ENCODE measurements around the gene C9orf43.
"Not testable (repeated sequence)": the region's sequence is repeated elsewhere in the genome, so short reads cannot be mapped to it uniquely, and the experiment has no call there.

C9orf43 gene

GRCh38 chr9:113381909-113382411 is 28.6 kb upstream of the C9orf43 start:
- DNase-seq = no peak

- no peak for DNase-seq
Observed at GRCh38 chr9:113386571-113387393, 23.8 kb upstream of the C9orf43 start.

GRCh38 chr9:113387560-113388230 is 22.9 kb upstream of the C9orf43 start:
- DNase-seq = no peak

GRCh38 chr9:113388833-113389232 is 21.7 kb upstream of the C9orf43 start:
- DNase-seq = no peak

DNA sequence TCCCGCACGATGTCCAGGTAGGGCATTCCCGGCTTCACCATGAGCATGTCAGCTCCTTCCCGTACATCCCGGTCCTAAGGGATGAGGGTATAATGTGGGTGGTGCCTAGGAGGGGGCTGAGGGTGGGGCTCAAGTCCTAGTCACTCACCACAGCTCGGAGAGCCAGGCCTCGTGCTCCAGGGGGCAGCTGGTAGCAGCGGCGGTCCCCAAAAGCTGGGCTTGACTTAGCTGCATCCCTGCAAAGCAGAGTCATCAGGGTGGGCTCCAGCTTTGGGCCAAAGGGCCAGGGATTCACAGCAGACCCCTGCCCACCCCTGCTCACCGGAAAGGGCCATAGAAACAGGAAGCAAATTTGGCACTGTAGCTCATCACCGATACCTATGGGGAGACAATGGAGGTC is 21.1 kb upstream of the C9orf43 start:
- no peak for DNase-seq

DNA sequence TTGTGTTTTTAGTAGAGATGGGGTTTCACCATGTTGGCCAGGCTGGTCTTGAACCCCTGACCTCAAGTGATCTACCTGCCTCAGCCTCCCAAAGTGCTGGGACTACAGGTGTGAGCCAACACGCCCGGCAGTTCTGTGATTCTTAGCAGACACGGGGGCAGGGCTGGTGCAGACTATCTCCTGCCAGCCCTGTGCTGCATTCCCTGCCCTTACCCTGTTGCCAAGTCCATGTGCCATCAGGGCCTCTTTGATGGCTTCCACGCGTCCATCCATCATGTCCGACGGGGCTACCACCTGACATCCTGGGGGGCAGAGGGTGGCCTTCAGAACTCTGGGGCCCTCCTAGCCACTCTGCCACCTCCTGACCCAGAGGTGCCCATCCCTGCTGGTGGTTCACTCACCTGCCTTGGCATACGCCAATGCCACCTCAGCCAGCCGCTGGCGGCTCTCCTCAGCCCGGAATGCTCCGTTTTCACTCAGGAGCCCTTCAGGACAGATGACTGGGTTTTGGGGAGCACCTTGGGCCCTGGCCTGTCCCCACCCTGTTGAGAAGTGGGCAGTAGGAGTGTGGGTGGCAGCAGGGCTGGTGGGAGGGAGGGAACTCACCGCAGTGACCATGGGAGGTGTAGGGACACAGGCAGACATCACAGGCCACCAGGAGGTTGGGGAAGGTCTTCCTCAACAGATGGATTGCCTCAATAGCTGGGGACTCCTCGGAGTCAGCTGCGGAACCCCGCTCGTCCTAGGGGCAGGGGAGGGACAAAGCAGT is 20.2 kb upstream of the C9orf43 start:
- DNase-seq = no peak

DNA sequence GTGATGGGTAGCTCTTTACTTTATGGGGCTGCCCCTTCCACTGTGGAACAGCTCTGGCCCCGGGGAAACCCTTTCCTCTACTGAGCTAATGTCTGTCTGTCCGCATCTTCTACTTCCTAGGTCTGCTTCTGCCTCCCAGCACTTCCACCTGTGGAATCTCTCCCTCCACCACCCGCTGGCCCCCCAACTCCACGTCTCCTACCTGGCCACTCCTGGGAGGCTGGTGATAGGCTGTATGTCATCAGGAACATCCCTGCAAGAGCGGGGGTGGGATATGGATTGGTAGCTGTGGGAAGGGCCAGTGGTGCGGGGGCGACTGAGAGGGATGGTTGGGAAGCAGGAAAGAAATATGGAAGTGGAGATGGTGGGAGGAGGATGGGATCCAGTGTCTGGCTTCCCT is 18.6 kb upstream of the C9orf43 start:
- DNase-seq = no peak

GRCh38 chr9:113393281-113393680 is 17.3 kb upstream of the C9orf43 start:
- no peak for DNase-seq

- DNase-seq = no peak
Observed at GRCh38 chr9:113395000-113395861, 15.3 kb upstream of the C9orf43 start.

DNA sequence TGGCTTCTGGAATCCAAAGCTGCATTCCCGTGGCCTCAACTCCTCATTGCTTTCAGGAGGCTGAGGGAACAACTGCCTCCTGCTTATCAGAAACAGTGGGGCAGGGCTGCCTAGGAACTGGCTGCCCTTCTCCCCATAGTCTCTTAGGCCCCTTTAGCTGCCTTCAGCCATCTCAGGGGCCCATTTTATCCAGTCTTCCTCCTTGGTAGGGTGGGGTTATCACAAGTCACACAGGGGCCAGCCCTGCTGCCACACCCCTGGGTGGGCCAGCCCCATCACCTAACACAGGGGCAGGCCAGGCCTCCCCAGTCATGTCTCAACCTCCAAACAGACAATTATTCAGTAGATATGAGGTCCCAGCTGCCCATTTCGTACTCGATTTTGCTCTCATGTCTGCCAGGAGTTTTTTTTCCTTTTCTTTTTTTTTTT is 13.3 kb upstream of the C9orf43 start:
- no peak for DNase-seq

- no peak for DNase-seq
Observed at GRCh38 chr9:113398796-113399195, 11.8 kb upstream of the C9orf43 start.

GRCh38 chr9:113399646-113400200 is 10.8 kb upstream of the C9orf43 start:
- DNase-seq = no peak

GRCh38 chr9:113401027-113401792 is 9.3 kb upstream of the C9orf43 start, which contains the start of gene ALAD:
TSS of gene ALAD (minus strand) at chr9:113401284. CDS start at chr9:113393559, 7,725 bp downstream.
- DNase-seq = peak; percentile 99

DNA sequence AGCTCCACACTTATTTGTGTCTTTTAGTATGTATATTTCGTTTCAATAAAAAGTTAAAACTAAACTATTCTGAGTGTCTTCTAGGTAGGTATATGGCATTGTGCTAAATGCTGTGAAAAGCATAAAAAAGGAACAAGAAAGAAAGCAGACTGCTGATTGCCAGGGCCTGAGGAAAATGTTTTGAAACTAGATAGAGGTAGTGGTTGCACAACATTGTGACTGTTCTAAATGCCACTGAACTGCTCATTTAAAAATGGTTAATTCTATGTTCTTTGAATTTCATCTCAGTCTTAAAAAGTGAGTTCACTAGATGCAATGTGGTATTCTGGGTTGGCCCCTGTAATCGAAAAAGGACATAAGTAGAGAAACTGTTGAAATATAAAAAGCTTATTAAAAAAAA is 6.9 kb upstream of the C9orf43 start:
- no peak for DNase-seq

DNA sequence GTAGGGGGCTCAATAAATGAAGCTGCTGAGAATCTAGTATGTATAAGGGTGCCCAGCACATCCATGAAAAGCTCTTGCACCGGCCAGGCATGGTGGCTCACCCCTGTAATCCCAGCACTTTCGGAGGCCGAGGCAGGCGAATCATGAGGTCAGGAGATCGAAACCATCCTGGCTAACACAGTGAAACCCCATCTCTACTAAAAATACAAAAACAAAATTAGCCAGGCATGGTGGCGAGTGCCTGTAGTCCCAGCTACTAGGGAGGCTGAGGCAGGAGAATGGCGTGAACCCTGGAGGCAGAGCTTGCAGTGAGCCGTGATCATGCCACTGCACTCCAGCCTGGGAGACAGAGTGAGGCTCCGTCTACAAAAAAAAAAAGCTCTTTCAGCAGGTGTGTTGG is 4.2 kb upstream of the C9orf43 start:
- not testable (repeated sequence) for DNase-seq

GRCh38 chr9:113406873-113407511 is 3.6 kb upstream of the C9orf43 start:
- DNase-seq = peak; percentile 63

DNA sequence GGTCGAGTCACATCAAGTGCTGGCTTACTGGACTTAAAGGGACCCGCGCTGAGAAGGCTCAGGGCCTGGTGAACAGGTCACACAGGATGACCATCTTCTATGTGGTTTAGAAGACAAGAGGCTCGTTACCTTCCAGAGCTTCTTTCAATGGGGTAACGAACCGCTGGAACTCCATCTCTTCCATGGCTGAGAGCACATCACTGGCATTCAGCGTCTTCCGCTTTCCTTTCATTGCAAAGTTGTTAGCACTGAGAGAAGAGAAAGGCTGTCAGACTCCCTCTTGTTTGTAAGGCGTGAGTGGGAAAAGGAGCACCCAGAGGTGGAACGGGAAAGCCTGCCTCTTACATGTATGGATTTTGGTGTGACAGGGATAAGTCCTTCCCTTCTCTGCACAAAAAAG is 1.1 kb upstream of the C9orf43 start:
- no peak for DNase-seq

DNA sequence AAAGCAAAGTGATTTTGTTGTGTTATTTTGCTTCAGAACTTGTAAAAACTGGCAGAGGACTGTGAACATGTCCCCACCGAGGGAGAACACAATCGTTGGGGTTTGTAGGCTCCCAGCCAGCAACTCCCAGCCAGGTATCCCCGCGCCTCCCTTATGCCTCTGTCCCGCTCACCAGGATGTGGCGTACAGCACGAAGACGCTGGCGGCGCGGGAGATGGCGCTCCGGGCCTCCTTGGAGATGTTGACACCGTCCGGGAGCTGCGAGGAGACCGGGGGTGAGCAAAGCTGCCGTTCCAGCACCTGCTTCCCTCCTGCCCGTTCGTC is 702 bp upstream of the C9orf43 start:
- no peak for DNase-seq

- no peak for DNase-seq
Observed at GRCh38 chr9:113416149-113416721, 5.7 kb downstream of the C9orf43 start.

DNA sequence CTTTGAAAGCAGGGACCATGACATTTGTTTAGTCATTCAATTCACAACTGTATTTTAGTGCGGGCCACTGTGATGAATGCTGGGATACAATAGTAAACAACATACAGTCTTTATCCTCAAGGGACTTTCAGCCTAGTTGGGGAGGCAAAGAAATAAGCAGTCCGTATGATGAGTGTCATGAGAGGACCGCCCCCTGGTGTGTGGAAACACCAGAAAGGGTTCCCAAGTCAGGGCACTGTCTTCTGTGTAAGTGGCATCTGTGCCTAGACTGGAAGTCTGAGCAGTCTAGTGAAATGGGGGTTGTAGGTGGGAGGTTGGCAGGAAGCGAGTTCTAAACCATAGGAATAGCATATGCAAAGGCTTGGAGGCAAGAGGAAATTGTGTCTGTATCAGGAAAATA is 6.8 kb downstream of the C9orf43 start:
- DNase-seq = no peak
